Mucosa of rectum (tissue), 2 donors: ENCODE data around the gene CMC2.

Experiments
- H3K27ac ChIP-seq, 2 donors: one replicate each; pipeline ENCODE4 v1.7.0; 2013; ENCODE audit warnings: inconsistent platforms in 2 of 2, low read depth in 2 of 2, low read length in 2 of 2
- H3K27me3 ChIP-seq, 2 donors: one replicate each; pipeline ENCODE4 v1.7.0; 2013; ENCODE audit warnings: low read length in 2 of 2; ENCODE audit not compliant: control insufficient read depth in 2 of 2, insufficient read depth in 2 of 2
- H3K36me3 ChIP-seq, 2 donors: one replicate each; pipeline ENCODE4 v1.7.0; 2013; ENCODE audit warnings: low read length in 2 of 2; ENCODE audit not compliant: control insufficient read depth in 2 of 2, insufficient read depth in 2 of 2
- H3K4me1 ChIP-seq, 2 donors: one replicate each; pipeline ENCODE4 v1.7.0; 2013; ENCODE audit warnings: low read length in 2 of 2, mild to moderate bottlenecking in 1 of 2; ENCODE audit not compliant: control insufficient read depth in 2 of 2, insufficient read depth in 2 of 2
- H3K4me3 ChIP-seq, 2 donors: one replicate each; pipeline ENCODE4 v1.7.0; 2013; ENCODE audit warnings: low read length in 2 of 2
- H3K9ac ChIP-seq, 2 donors: one replicate each; pipeline ENCODE4 v1.7.0; 2013; ENCODE audit warnings: low read length in 2 of 2, low read depth in 1 of 2, mild to moderate bottlenecking in 1 of 2
- H3K9me3 ChIP-seq, 2 donors: one replicate each; pipeline ENCODE4 v1.7.0; 2013; ENCODE audit warnings: low read length in 2 of 2; ENCODE audit not compliant: control insufficient read depth in 2 of 2
- donor health status: healthy.
- donor health status: Normal muscosa, but diverticular disease.

The CMC2 gene

DNA sequence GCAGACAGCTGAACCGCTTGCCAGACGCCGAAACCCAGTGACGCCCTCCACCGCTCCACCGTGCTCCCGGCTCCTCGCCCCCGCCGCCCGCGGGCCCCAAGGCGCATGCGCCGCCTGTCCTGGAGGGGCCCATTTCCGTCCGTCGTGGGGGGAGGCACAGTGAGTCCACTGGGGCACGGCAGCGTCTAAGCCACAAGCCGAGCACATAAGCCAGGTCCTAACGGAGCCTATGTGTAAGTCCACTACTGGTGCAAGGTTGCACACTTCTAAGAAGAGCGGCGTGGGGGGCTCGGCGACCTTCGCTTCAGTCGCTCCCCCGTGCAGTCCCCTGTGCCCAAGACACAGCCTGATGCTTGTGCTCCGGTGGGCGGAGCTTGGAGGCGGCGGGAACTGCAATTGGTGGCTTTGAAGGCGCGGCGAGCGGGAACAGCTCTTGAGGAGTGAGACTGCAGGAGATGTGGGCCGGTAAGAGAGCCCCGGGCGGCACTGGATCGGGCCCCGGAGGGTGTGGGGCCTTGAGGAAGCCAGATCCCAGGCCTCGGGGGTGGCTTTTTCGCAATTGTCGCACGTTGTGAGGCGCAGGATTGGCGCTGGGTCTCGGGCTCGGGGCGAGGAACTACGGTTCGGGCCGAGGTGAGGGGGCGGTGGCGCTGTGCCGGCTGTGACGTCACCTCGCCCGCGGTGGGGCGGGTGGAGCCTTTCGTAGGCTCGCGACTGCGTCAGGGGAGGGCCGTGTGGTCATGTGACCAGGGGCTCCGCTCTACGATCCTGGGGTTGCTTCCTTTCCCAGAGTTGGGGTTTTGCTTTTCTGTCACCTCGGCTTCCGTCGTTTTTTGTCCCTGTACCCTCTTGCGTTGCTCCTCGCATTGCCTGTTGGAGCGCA lies at the start of gene CMC2, which contains the start of gene CENPN:
TSS of gene CMC2 (minus strand) at position 73 of the 883 bp plus-strand sequence. CDS start 9,491 bp downstream, outside the sequence.
TSS of gene CENPN (plus strand) at position 402 of the 883 bp plus-strand sequence. CDS start 4,726 bp downstream, outside the sequence.
- Histone ChIP-seq H3K27me3 (no peaks in the 10 kb centered on the region), H3K9ac (peak within 1 kb of the TSS; percentile 98 to 100), H3K4me1 (peaks cover 11 to 18% of the 10 kb centered on the region in 2 donors), H3K9me3 (no peaks in the 10 kb centered on the region), H3K36me3 (no peaks in the 10 kb centered on the region), H3K4me3 (peak within 1 kb of the TSS; percentile 86 to 99), H3K27ac (peak within 1 kb of the TSS; percentile 100)

DNA sequence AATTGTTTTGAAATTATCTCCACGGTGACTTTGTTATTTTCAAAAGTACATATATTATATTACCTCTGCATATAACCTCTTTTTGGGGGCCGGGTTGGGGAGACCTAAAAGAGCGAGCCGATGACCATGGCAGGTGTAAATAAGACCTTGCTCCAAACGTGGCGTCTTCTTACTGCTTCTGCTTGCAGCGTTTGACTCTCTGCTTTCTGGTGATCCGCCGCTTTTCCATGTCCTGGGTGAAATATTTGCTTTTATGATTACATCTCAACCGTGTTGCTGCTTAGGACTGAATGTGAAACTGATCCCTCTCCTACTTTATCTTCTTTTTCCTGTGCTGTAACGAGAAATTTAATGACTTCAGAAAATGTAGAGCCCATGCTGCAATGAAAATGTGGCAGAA lies 47.1 kb upstream of the CMC2 start:
- Histone ChIP-seq H3K27ac (no peak overlapping the region), H3K4me1 (no peaks in the 10 kb centered on the region), H3K4me3 (no peak overlapping the region), H3K27me3 (no peaks in the 10 kb centered on the region), H3K36me3 (no peaks in the 10 kb centered on the region), H3K9me3 (no peaks in the 10 kb centered on the region), H3K9ac (no peak overlapping the region)

DNA sequence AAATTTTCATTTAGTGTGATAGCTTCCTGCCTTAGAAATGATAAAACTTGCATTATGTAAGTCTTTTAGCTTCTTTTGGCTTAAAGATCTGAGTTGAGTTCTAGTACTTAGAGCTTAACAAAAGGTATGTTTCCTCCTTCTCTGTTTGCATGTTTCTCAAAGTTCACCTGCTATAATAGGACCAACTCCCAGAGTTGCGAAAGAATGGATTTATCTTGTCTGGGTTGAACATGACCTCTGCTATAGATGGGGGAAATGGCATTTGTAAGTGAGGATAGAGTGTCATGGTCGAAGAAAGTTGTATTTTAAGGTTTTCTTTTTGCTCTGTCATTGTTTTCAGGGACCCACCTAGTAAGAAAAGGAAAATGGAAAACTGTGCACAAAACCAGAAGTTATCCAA lies 36.1 kb upstream of the CMC2 start:
- Histone ChIP-seq H3K4me1 (peaks cover 0 to 3% of the 10 kb centered on the region in 2 donors), H3K27me3 (no peaks in the 10 kb centered on the region), H3K27ac (no peak overlapping the region), H3K36me3 (peaks cover 34 to 49% of the 10 kb centered on the region in 2 donors), H3K9me3 (no peaks in the 10 kb centered on the region), H3K4me3 (no peak overlapping the region), H3K9ac (no peak overlapping the region)

DNA sequence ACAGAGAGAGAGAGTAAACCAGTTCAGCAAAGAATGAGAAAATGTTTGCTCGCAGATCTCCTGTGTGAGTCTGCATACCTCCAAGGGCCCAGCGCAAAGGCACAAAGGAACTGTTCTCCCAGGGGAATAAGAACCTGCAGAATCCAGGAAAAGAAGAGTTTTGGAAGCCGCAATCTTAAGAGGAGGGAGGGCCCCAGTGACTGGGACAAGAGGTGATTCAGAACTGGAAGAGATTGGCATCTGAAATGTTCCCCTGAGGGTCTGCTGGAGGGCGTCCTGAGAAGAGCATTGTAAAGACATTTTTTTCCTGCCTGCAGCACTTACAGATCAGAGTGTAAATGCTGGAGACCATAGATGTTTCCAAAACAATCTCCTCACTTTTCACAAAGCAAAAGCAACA lies 35.0 kb upstream of the CMC2 start:
- no peak overlapping the region for H3K27ac ChIP-seq
- H3K9ac ChIP-seq: no peak overlapping the region
- peaks cover 4 to 7% of the 10 kb centered on the region in 2 donors for H3K4me1 ChIP-seq
- no peaks in the 10 kb centered on the region for H3K27me3 ChIP-seq
- peaks cover 34 to 49% of the 10 kb centered on the region in 2 donors for H3K36me3 ChIP-seq
- H3K9me3 ChIP-seq: no peaks in the 10 kb centered on the region
- H3K4me3 ChIP-seq: no peak overlapping the region

DNA sequence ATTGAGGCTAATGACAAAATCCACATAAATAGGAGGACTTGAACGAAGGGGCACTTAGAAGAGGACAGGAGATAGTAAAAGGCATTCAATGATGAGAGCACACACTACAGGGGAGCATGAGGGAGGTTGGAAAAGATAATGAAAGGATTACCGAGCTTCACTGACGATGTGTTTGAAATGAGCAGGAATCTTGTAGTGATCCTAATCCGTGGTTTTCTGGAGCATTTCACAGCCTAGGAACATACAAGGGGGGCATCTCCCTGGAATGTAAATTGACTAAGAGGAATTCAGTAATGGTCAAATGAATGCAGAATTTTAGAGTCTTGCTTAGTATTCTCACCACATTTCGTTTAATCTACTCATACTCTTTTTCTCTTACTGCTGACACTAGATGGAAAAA lies 34.2 kb upstream of the CMC2 start:
- Histone ChIP-seq H3K36me3 (peaks cover 34 to 49% of the 10 kb centered on the region in 2 donors), H3K4me1 (peaks cover 4 to 10% of the 10 kb centered on the region in 2 donors), H3K9me3 (no peaks in the 10 kb centered on the region), H3K27ac (no peak overlapping the region), H3K9ac (no peak overlapping the region), H3K27me3 (no peaks in the 10 kb centered on the region), H3K4me3 (no peak overlapping the region)

DNA sequence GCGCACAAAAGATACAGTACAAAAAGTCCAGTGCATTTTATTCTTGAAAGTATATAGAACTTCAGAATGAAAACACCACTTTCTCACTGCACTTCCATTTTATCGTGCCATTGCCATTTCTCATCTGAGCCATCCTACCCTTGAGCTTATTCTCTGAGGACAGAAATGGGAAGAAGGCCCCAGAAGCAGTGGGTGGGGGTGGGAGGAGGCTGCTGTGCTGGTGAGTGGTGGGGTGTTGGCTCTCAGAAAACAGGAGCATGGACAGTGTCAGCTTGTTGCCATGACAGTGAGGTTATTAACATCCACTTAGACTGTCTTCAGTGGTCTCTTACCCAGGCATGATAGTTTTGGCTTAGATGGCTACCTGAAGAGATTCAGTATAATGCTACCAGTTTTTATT lies 33.4 kb upstream of the CMC2 start:
- Histone ChIP-seq H3K4me3 (no peak overlapping the region), H3K4me1 (peaks cover 4 to 12% of the 10 kb centered on the region in 2 donors), H3K27me3 (no peaks in the 10 kb centered on the region), H3K27ac (no peak overlapping the region), H3K9me3 (no peaks in the 10 kb centered on the region), H3K9ac (no peak overlapping the region), H3K36me3 (peaks cover 34 to 44% of the 10 kb centered on the region in 2 donors)

DNA sequence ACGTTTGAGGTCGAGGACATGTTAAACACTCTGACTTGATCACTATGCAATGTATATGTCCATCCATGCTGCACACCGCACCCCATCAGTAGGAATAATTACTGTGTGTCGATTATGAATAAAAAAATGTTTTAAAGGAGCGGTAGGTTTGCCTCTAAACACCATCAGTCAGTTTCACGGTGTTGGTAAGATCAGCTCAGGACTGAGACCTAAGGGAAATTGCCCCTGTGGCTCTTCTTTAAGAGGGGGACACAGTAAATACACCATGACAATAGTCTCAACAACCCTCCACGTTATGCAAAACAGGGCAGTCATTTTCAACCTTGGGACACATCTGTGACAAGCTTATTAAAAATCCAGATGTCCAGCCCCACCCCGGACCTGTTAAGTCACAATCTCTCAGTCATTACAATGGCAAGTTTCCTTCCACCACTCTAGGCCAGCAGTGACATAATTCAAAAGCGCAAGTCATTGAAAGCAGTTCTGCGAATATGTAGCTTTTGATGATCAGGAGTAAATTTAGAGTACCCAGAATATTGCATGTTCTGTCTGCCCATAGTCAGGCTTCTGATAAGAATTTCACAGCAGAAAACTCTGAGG lies 30.2 kb upstream of the CMC2 start:
- H3K4me3 ChIP-seq: peak overlapping the region; percentile 73 to 87
- H3K4me1 ChIP-seq: peaks cover 4 to 13% of the 10 kb centered on the region in 2 donors
- H3K27me3 ChIP-seq: no peaks in the 10 kb centered on the region
- H3K9me3 ChIP-seq: no peaks in the 10 kb centered on the region
- peaks cover 6 to 12% of the 10 kb centered on the region in 2 donors for H3K36me3 ChIP-seq
- peak overlapping the region in 1 of 2 donors; percentile 6 for H3K27ac ChIP-seq
- peak overlapping the region; percentile 74 to 78 for H3K9ac ChIP-seq

DNA sequence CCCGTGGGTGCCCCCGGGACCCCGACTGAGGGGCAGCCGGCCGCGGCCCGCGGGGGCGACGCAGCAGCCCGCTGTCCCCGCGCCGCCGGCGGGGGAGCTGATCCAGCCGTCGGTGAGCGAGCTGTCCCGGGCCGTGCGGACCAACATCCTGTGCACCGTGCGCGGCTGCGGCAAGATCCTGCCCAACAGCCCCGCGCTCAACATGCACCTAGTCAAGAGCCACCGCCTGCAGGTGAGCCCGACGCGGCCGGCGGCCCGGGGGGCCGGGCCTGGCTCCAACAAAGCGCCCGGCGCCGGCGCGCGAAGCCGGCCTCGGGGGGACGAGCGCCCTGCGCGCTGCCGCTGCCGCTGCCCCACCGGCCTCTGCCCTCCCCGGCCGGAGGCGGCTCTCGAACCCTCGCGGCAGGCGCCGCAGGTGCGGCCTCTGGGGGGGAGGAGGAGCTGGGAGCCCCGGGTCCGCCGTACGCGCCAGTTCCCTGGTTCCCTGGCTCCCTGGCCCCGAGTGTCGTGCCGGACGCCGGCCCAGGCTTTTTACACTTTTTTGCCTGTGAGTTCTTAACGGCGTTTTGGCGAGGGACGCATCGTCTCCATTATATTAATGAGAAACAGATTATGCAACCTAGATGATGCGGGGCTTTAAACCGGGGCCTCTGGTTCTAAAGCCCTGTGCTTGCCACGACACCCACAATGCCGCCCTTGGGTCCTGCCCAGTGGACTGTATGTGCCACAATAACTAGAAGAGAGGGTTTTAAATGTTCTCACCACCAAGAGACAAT lies 29.5 kb upstream of the CMC2 start:
- Histone ChIP-seq H3K9ac (peak overlapping the region; percentile 74 to 78), H3K4me3 (peak overlapping the region; percentile 73 to 87), H3K36me3 (peaks cover 0 to 6% of the 10 kb centered on the region in 2 donors), H3K27me3 (no peaks in the 10 kb centered on the region), H3K27ac (peak overlapping the region; percentile 38 to 68), H3K9me3 (no peaks in the 10 kb centered on the region), H3K4me1 (peaks cover 4 to 13% of the 10 kb centered on the region in 2 donors)

DNA sequence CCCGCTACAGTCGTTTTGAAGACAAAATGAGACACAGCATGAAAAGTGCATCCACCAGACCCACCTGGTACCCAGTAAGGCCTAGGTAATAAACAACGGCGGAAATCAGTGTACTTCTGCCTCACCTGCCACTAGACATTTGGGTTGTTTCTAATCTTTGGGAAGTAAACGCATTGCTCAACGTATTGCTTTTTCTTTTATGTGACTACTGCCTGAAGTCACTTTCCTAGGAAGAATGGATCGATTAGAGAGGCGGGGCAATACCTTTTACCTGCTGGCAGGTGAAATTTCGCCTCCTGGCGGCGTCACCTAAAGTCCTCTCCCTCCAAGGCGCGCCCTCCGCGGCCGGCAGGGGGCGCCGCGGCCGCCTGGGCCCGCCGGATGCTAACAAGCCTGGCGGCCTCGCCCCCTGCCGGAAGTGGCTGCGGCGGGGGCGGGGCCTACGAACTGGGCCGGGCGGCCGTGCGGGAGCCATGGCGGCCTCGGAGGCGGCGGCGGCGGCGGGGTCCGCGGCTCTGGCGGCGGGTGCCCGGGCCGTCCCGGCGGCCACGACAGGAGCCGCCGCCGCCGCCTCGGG lies 28.8 kb upstream of the CMC2 start, which contains the start of gene ATMIN:
TSS of gene ATMIN (plus strand) at position 445 of the 577 bp plus-strand sequence. CDS start at position 474, 29 bp downstream.
- Histone ChIP-seq H3K27ac (peak within 1 kb of the TSS; percentile 38 to 68), H3K9ac (peak within 1 kb of the TSS; percentile 74 to 78), H3K36me3 (peaks cover 0 to 6% of the 10 kb centered on the region in 2 donors)

More for the DNA sequence above, 28.8 kb upstream of the CMC2 start, which contains the start of gene ATMIN:
- peak within 1 kb of the TSS; percentile 73 to 87 for H3K4me3 ChIP-seq
- no peaks in the 10 kb centered on the region for H3K9me3 ChIP-seq
- no peaks in the 10 kb centered on the region for H3K27me3 ChIP-seq
- peaks cover 4 to 13% of the 10 kb centered on the region in 2 donors for H3K4me1 ChIP-seq
